Measurements from ENCODE around the gene SLC22A7. TPM values are rescaled to one million over a fixed set of nuclear protein-coding genes. Genes with fewer than 3 reads are reported as not detected.

The SLC22A7 gene
- total and polyA plus RNA-seq, 2 of the 8 experiments (the other 6 are each of a cell fraction or from before 2014, with no cell fraction given), result not detected

DNA sequence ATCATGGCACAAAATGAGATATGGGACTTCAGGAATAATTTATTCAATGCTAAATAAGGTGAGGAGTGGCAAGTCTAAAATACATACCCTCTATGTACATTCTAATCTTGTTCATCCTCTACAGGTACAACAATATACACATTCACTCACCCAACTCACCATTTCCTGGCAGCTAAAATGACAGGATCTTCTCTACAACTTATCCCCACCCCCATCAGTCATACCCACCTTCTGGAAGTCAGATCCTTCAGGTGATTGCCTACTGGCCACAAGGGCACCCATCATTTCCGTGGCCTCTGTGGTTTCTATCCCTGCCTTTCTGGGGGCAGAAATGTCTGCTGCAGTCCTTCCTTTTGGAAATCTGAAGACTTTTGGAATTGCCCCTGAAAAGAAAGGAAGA lies 33.4 kb downstream of the SLC22A7 start:
- no peak for TF ChIP-seq POLR2AphosphoS5 (IDR thresholded peaks at IDR 0.05; ENCODE audit: low read depth, low read length)
- no peak for TF ChIP-seq SAP30 (IDR thresholded peaks at IDR 0.05; ENCODE audit: insufficient read depth, insufficient replicate concordance, low read length)
- TF ChIP-seq BRCA1 (IDR thresholded peaks at IDR 0.05; ENCODE audit: low read depth, low read length), result no peak
- TF ChIP-seq JUND (IDR thresholded peaks at IDR 0.05; ENCODE audit: low read length), result no peak
- TF ChIP-seq NRF1 (IDR thresholded peaks at IDR 0.05; ENCODE audit: low read depth, low read length), result no peak
- TF ChIP-seq MAFK (IDR thresholded peaks at IDR 0.05; ENCODE audit: low read depth, low read length), result no peak
- no peak for TF ChIP-seq SIRT6 (IDR thresholded peaks at IDR 0.05; ENCODE audit: low read length)
- no peak for FAIRE-seq
- CTCF ChIA-PET (ENCODE audit: partially characterized antibody), result interaction anchor here (0.7 to 1.4 kb wide), 2 partner anchors 14 to 66 kb away, joined by 3 to 4 read pairs; no protein-coding TSS in a partner anchor

More for the DNA sequence above, 33.4 kb downstream of the SLC22A7 start:
- H2BK5ac ChIP-seq (ENCODE audit: low read depth, low read length), result no peak overlapping the region
- no peak overlapping the region for H3K27ac ChIP-seq (ENCODE audit: low read depth, low read length)
- H2BK120ac ChIP-seq (replicated peaks; ENCODE audit: low read depth, low read length), result no peak overlapping the region
- no peak overlapping the region for H3K18ac ChIP-seq (ENCODE audit: extremely low read depth, low read length)
- H3K56ac ChIP-seq (replicated peaks; ENCODE audit: insufficient read length, low read depth, low read length), result no peak overlapping the region
- no peaks in the 10 kb centered on the region for H4K20me1 ChIP-seq (replicated peaks in 1 of 2; ENCODE audit: control insufficient read depth in 1 of 2, insufficient read depth in 2 of 2, low read length in 2 of 2)
- H3K36me3 ChIP-seq (ENCODE audit: control insufficient read depth in 2 of 4, insufficient read depth in 4 of 4, low read length in 3 of 4), result peaks cover 0 to 1% (median 0%) of the 10 kb centered on the region in 4 experiments; a peak in 1 of 8 replicates
- H3K4ac ChIP-seq (replicated peaks; ENCODE audit: insufficient read length, low read depth, low read length), result no peak overlapping the region
- H2AFZ ChIP-seq (ENCODE audit: low read length), result no peak overlapping the region
- WGBS, 2 experiments (ENCODE audit: extremely low coverage in 1 of 2, insufficient coverage in 1 of 2, insufficient read length in 1 of 2, insufficient replicate concordance in 2 of 2, low coverage in 1 of 2, low lambda C conversion rate in 2 of 2, missing lambda C conversion rate in 1 of 2), result 82% methylated on average over 1 of the region's 1 CpG; no CpG with 5 or more reads in 1 of the 2 experiments
- H2BK12ac ChIP-seq (ENCODE audit: low read depth, low read length), result no peak overlapping the region
- H3K4me1 ChIP-seq (replicated peaks in 1 of 4; ENCODE audit: control insufficient read depth in 3 of 4, insufficient read depth in 4 of 4, low read length in 3 of 4), result no peaks in the 10 kb centered on the region; a peak in 1 of 7 replicates
- H3K79me2 ChIP-seq (ENCODE audit: control insufficient read depth in 1 of 2, insufficient read depth in 2 of 2, low read length in 2 of 2), result no peaks in the 10 kb centered on the region
- H3K9me3 ChIP-seq (ENCODE audit: insufficient read depth in 2 of 2, low read depth in 1 of 2, low read length in 1 of 2), result no peaks in the 10 kb centered on the region
- H4K8ac ChIP-seq (ENCODE audit: extremely low read depth, insufficient read depth, low read length), result no peak overlapping the region
- H3K9ac ChIP-seq (replicated peaks in 1 of 4; ENCODE audit: extremely low read depth in 1 of 4, low read depth in 3 of 4, low read length in 3 of 4), result no peak overlapping the region
- H2BK20ac ChIP-seq (ENCODE audit: low read length), result no peak overlapping the region
- no peak overlapping the region for H3K14ac ChIP-seq (ENCODE audit: insufficient read length)
- POLR2A ChIA-PET (ENCODE audit: partially characterized antibody), result no interaction called here
- no peak overlapping the region for H4K91ac ChIP-seq (replicated peaks; ENCODE audit: insufficient read length, low read length)
- no peak overlapping the region for H2AK5ac ChIP-seq (ENCODE audit: low read depth, low read length)
- no peak overlapping the region for H4K5ac ChIP-seq (ENCODE audit: insufficient read length, low read depth, low read length)
- no peak overlapping the region for H2BK15ac ChIP-seq (ENCODE audit: low read length)
- no peaks in the 10 kb centered on the region for H3K79me1 ChIP-seq (ENCODE audit: low read depth, low read length)
- H3K4me3 ChIP-seq (ENCODE audit: extremely low read depth in 1 of 4, insufficient read depth in 2 of 4, low read depth in 3 of 4, low read length in 4 of 4), result no peak overlapping the region
- DNase-seq (ENCODE audit: low read depth in 1 of 2, low spot score in 2 of 2), result no peak
- no peaks in the 10 kb centered on the region for H3K27me3 ChIP-seq (replicated peaks in 1 of 4; ENCODE audit: control insufficient read depth in 3 of 4, extremely low read depth in 1 of 4, insufficient read depth in 3 of 4, low read length in 3 of 4)
- H3K4me2 ChIP-seq (ENCODE audit: insufficient read depth in 1 of 2, low read depth in 2 of 2, low read length in 2 of 2), result no peak overlapping the region
- no peak overlapping the region for H3K23ac ChIP-seq (ENCODE audit: insufficient read length)
- no peaks in the 10 kb centered on the region for H3K23me2 ChIP-seq (ENCODE audit: low read depth, low read length)
